NCI-H1436 (cell line): ENCODE measurements around the gene GNG12.
A peak's percentile ranks its signal among the peaks of the same experiment; 100 is the strongest.
"Not testable (repeated sequence)": the region's sequence is repeated elsewhere in the genome, so short reads cannot be mapped to it uniquely, and the experiment has no call there.

Experiments
- DNase-seq: peaks from one replicate; lab custom pipeline; 2025; lab: John Stamatoyannopoulos, UW

The GNG12 gene

DNA sequence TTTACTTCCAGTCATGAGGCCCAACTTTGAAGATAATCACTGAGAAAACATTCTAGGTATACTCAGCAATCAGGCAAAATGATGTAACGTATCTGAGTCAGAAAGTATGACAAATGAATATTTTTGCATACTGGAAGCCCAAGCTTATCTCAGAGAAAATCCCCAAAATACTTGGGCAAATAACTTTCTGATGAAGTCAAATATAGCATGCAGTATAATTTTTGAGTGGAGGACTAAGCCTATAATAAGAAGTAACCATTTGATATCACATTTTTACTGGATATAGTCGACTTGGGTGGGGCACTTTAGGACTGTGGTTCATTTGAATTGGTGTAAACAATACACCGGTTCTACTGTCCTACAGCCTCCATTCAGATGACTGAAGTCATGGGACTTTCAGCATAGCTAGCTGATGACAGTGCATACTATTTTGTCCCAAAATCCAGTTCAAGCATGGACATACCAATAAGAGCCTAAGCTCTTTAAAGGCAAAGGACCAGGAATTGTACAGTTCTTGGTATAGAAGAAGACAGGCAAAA is 150.5 kb downstream of the GNG12 start:
- no peak for DNase-seq

DNA sequence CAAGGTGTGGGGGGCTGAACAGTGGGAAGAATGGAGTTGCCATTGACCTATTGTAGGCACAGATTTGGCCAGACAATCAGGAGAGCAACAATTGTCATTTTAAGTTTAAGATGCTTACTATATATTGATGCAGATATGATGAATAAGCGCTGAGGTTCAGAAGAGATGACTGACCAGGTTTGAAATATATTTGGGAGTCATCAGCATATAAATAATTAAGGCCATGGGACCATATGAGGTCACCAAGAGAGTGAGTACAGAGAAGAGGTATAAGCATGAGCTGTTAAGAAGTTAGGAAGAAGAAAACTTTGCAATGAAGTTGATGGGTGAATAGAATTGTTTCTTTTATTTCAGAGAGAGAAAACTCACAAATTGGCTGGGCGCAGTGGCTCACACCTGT is 152.8 kb downstream of the GNG12 start:
- DNase-seq, result no peak

DNA sequence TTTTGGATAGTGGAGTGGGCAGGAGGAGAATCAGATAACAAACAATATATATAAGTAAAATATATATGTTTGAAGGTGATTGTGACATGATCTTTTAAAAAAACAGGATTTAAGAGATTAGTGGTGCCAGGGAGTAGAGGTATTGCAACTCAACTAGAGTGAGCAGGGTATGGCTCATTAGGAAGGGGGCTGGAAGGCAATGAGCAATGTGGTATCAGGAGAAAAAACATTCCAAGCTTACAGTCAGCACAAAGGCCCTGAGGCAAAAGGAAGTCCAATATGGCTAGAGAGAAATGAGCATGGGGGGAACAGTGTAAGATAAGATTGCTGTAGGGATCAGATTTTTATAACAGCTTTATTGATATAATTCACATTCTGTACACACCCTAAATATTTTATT is 153.6 kb downstream of the GNG12 start:
- no peak for DNase-seq

DNA sequence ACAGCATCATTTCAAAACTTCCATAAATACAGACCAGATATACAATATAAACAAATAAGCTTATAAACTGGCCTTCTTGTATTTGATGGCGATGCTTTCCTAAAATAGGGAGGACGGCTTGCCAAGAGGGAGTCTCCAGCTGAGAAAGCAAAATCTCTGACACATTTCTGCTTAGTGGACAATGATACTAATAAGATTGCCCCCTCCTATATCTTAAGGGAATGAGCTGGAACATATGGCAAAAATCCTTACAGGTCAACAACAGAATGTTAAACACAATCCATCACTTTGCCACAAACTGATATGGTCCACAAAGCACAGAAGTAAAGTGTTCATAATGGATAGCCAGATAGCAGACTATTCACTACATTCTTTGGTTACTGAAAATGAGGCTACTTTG is 155.3 kb downstream of the GNG12 start:
- no peak for DNase-seq

DNA sequence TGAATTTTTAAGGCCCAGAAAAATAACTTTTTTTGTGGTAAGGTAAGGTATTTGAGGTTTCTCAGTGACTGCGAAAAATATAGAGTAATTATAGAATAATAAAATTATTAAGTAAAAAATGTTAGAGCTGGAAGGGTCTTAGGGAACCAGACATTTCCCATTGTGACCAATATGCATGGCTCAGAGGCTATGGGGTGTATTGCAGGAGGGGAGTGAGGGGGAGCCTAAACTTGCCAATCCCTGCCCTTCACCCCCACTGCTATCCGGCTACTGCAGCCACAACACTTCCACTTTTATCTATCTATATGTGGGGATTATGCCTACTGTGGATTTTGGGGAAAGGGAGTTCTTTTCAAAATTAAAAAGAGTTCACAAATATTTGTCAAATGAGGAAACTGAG is 155.9 kb downstream of the GNG12 start:
- no peak for DNase-seq

DNA sequence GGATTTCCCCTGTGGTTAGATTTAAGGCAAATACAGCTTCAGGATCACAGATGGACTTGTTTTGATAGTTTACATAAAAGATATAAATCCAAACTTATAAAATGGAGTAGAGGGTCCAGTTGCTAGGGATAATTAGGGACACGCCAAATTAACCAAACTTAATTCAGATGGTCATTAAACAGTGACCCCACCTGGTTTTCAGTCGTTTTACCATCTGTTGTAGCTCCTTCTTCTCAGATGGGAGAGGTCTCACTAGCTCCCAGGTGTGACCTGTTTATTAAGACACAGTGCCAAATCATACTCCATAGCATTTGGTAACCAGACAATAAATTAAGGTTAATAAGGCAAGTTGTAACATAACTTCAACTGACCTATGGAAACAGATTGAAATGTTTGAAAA is 156.3 kb downstream of the GNG12 start:
- no peak for DNase-seq

DNA sequence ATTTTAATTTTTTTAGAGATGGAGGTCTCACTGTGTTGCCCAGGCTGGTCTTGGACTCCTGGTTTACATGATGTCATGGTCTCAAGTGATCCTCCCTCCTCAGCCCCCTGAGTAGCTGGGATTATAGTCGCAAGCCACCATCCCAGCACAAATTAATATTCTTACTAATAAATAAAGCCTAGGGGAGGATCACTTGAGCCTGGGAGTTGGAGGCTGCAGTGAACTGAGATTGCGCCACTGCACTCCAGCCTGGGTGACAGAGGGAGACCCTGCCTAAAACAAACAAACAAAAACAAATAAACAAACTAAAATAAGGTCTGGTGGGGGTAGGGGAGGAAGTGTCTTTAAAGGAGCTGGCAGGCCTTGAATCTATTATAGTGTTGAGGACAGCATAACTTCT is 157.0 kb downstream of the GNG12 start:
- DNase-seq, result no peak

DNA sequence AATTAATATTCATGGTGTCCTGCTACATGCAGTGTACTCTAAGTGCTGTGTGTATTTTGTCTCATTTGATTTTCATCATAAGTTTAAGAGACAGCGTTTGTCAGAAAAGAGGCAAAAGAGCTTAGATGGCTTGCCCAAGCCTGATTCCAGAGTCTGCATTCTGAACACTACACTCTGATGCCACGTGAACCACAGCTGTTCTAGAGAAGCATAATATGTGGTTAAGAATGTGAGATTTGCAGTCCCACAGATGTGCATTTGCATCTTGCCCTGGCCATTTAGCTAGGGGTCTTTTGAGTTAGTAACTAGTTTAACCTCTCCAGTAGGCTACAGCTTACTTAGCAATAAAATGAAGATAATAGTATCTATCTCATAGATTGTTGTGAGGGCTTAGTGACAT is 157.5 kb downstream of the GNG12 start:
- DNase-seq, result no peak

DNA sequence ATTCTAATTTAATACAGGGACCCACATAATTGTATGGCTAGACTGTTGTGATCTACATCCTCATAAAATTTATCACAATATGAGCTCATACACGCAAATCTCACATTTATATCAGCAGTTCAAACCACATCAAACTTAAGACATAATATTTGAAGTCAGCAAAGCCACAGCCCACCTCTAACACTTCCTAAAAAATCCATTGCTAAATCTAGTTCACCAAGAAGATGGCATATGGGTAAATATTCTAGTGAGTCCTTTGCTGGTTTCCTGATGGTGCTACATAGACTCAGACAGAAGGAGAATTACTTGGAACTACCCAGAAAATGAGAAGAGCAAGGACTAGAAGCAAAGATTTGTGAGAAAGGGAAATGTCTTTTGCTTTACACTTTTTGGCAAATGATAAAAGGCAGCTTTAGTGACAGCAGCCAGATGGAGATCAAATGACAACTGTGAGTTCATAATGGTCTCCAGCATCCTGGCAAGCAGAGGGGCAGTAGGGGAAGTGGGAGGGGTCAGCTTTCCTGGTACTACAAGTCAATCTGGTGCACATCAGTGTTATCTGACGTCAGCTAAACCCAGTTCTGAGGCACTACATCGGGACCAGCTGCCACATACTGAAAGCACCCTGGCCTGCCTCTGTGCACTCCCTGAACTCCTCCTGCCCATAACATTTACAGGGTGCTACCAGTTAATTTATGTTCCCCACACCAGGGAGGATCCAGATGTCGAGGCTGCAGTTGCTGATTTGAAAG is 158.8 kb downstream of the GNG12 start:
- peak; percentile 59 for DNase-seq

DNA sequence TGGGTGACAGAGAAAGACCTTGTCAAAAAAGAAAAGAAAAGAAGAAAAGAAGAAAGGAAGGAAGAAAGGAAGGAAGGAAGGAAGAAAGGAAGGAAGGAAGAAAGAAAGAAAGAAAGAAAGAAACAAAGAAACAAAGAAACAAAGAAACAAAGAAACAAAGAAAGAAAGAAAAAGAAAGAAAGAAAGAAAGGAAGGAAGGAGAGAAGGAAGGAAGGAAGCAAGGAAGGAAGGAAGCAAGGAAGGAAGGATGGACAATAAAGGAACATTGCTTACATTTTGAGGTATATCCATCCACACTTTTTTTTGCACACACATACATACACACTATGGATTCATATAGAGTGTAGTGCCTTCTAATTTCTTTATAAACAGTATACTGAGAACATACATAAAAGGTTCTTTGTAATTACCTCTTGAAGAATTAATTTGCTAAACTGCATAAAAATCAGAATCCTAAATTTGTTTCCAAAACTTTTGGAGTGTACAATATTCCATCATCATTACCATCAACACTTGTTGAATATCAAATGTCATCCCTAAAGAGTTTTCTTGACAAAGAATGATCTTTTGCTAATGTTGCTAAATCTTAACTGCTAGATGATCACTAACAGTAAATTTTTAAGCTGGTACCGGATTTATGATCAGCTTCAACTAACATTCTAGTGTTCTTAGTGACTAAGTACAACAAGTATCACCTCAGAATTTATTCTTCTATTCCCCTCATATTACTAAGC is 159.6 kb downstream of the GNG12 start:
- DNase-seq, result no peak

DNA sequence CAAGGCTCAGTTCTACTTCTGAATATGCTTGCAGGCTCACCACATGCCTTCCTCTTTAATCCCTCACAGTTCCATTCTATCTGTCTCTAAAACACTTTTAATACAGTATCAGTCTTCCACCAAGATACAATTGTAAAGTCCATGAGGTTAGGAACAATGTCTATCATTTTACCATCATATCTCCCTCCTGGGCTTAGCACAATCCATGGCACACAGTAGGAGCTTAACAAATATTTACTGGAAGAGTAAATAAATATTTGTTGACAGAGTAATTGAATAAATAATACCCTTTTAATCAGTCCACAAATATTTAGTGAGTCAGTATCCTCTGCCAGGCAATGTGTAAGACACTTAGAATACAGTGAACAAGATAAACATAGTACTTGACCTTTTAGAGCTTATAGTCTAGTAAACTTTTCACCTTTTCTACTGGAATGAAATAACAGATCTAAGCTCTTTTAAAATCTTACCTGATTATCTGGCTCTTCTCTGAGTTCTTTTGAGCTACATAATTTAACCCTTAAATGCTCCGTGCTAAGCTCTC is 160.9 kb downstream of the GNG12 start:
- no peak for DNase-seq

DNA sequence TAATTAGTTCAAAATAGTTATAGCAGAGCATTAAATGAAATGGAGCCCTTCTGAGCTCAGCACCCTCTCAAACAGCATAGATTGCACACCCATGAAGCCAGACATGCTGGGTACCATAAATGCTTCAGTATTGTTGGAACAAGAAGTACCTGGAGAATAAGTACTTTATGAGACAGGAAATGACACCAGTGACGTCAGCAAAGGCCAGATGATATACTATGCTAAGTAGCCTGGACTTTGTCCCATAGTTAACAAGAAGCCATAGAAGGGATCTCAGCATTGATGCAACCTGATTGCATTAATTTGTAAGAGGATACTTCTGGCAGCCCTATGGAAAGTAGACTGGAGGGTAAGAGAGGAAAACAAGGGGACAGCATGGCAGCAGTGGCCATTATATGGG is 164.6 kb downstream of the GNG12 start:
- no peak for DNase-seq

DNA sequence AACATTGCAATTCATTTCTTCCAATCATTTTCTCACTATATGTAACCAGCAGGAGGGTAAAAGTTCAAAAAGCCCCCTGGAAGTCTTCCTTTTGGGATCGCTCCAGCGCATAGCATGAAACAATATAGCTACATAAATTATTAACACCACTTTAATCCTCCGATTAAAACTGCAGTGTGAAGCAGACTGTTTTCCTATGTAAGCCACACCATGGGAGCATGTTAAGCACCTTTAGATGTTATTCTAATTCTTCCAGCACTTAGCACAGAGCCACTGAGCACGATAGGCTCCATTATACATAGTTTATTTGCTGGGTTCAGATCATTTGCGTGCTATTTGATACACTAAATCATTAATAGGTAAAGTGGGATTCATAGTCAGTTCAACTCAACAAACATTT is 166.6 kb downstream of the GNG12 start:
- no peak for DNase-seq

DNA sequence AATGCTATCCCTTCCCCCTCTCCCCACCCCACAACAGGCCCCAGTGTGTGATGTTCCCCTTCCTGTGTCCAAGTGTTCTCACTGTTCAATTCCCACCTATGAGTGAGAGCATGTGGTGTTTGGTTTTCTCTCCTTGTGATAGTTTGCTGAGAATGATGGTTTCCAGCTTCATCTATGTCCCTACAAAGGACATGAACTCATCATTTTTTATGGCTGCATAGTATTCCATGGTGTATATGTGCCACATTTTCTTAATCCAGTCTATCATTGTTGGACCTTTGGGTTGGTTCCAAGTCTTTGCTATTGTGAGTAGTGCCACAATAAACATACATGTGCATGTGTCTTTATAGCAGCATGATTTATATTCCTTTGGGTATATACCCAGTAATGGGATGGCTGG is 168.0 kb downstream of the GNG12 start:
- not testable (repeated sequence) for DNase-seq

DNA sequence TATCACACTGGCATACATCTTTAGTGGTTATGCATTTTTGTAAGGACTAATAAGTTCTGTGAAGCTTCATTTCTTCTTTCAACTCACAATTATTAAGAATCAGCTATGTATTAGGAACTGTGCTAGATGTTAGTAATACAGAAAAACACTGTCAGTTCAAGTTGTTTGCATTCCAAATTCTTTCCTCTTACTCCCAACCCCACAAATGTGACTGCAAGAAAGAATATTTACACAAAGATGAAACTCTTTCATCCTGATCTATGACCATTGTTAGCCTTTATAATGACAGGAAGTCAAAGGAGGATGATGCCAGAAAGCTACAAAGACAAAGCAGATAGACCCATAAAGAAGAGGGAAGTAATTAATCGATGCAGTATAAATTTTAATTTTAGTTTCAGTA is 169.2 kb downstream of the GNG12 start:
- DNase-seq, result no peak

DNA sequence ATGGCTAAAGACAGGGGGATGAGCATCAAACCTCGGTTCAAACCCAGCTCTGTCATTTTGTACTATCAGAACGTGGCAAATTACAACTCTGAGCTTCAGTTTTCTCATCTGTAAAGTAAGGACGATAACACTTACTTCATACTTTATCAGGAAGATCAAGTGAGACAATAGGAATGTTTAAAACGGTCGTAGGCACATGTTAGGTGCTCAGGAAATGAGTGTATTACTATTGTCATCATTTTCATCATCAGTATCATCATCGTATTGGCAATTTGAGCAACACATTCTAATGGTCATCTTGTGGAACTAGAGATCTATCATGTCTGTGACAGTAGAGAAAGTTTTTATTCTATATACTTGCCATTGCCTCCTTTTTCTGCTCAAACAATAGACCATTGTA is 170.4 kb downstream of the GNG12 start:
- DNase-seq, result no peak

DNA sequence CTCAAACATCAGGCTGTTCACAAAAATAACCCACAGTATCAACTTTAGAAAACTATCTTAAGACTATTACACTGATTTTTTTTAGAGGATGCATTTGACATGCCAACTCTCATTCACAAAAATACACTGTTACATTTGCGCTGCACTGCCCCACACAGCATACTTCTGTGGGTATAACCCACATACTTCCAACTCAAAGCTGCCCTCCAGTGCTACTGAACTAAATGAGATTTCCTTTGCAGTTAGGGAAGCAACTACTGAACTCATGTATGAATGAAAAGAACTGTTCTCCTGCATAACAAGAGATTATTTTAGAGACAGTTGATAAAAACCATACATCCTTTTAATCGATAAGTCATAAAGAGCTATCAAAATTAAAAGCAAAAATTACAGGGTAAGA is 174.0 kb downstream of the GNG12 start:
- DNase-seq, result no peak

DNA sequence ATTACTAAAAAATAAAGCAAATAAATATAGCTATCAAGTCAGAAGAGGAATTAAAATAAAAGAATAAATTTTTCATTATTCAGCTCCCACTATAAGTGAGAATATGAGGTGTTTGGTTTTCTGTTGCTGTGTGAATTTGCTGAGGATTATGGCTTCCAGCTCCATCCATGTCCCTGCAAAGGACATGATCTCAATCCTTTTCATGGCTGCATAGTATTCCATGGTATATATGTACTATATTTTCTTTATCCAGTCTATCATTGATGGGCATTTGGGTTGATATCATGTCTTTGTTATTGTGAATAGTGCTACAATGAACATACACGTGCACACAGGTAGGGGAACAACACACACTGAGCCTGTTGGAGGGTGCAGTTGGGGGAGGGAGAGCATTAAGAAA is 176.1 kb downstream of the GNG12 start:
- DNase-seq, result not testable (repeated sequence)

DNA sequence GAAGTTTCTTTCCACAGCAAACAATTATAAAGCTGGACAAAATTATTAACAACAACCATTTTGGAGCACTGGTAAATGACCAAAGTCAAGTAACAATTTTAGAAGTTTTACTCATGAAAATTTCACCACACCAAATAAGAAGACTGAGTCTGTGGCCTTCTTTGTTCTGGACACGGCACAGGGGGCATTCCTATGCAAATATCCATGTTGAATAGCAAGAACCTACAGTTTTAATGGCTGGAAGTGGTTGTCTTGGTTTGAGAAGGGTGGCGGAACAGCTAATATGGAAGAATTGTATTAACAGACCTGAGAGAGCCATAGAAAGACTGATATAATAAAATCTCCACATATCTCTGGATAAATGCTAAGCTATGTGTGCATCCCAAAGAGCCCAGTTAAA is 177.7 kb downstream of the GNG12 start:
- no peak for DNase-seq

DNA sequence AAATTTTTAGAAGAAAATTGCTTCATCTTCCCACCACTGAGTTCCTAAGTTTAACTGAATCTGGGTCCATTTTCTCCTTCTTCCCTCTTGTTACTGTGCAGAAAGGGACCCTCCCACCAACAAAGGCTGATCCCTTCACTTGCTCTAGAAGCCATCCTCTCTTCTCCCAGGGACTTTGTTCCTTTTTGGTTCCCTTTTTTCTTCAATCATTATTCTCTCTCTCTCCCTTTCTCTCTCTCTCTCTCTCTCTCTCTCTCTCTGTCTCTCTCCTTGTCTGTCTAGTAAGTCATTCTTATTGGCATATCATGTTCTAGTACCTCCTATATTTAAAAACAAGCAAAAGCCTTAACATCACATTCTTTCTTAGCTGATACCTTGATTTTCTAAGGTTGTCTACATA is 180.0 kb downstream of the GNG12 start:
- DNase-seq, result no peak

DNA sequence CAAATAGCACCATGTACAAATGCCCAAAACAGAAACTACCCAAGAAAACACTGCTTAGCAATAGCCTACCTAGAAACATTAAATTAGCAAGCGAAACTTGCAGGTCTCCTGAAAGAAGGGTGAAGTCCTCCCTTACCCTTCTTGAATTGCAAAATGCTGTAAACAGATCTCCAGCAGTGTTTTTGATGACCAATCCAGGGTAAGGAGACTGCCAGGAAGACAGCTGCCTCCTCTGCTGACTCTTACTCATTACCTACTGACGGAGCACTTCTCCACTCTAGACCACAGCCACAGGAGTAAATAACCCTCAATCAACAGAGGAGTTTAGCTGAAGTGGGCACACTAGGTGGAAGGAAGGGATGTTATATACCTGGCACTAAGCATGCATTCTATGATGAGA is 180.5 kb downstream of the GNG12 start:
- DNase-seq, result peak; percentile 23
